GM11168 (cell line): ENCODE results near the gene SERPINA4.

ENCODE experiments used
- in situ Hi-C: fragments of 300-500 bp; cut with MboI; formaldehyde crosslinking; loops from one replicate; pipeline ENCODE4 v1.12.0; 2022; ENCODE audit warnings: low sequenced_read_pairs; ENCODE audit not compliant: unreplicated experiment

SERPINA4 gene, protein sequence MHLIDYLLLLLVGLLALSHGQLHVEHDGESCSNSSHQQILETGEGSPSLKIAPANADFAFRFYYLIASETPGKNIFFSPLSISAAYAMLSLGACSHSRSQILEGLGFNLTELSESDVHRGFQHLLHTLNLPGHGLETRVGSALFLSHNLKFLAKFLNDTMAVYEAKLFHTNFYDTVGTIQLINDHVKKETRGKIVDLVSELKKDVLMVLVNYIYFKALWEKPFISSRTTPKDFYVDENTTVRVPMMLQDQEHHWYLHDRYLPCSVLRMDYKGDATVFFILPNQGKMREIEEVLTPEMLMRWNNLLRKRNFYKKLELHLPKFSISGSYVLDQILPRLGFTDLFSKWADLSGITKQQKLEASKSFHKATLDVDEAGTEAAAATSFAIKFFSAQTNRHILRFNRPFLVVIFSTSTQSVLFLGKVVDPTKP

DNA sequence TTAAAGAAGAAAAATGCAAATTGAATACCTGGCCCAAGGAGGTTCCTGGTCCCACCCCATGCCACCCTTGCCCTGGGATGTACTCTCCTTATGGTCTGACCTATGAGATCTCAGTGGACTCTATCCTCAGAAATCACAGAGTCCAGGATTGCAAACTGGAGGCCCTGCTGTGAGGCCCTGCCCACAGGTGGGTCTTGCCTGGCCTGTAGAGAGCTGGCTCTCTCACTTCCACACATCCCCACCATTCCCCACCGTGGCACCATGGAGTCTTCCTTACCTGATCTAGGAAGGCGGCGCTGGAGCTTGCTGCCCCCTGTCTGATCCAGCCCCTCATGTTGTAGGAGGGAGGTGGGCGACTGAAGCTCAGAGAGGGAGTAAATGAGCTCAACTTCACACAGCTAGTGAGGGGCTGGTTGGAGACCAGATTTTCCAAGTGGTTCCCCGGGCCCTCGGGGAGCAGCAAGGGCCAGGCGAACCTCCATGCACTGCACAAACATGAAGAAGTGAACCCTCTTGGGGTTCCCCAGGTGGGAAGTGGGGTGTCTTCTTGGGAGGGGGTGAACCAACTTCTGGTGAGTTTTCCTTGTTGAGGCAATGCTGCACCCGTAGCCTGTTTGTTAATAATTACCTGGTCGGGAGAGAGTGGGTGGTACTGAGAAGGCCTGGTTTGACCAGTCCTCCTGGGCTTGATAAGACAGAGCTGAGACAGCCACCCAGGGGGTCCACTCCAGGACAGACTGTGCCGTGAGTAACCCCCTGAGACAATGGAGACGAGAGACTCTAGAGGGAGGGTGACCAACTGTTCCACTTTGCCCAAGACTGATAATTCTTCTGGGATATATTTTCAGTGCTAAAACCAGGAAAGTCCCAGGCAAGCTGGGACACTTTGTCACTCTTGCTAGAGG is at the start of gene SERPINA4:
SERPINA4 (plus strand) TSS at position 692 of the 905 bp plus-strand sequence. CDS start 2,041 bp downstream, outside the sequence.
- in situ Hi-C loops: no loop called here

DNA sequence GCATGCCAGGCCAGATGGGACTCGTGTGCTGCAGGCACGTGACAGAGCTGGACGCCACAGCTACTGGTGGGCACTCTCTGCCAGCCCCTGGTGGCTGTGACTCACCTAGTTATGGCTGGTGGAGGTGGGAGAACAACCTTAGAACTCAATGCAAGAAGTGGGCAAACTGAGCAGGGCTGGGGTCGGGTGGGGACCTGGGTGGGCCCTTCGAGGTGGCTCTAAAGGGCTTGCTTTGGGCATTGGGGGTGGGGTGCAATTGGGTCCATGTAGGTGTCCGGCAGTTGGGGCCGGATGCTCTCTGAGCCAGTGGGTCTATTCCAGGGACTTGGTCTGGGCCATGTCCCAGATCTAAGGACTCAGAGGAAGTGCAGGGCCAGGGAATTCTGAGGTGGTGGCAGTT is 46.9 kb upstream of the SERPINA4 start:
- in situ Hi-C loops: no loop called here

DNA sequence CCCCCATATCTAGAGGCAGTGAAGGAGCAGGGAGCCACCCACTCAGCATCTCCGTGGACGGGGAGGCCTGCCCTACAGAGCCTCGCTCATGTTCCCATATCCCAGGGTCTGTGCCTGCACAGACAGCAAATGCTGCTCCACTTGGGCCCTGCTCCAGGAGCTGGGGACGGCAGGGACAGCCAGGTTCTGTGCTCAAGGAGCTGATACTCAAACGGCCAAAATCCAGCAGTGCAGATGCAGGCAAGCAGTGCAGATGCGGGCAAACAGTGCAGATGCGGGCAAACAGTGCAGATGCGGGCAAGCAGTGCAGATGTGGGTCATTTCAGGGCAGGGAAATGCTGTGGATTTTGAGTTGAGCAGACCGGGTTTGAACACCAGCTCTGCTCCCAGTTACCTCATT is 45.8 kb upstream of the SERPINA4 start:
- in situ Hi-C loops: no loop called here

- in situ Hi-C loops: no loop called here
These were observed 45.4 kb upstream of the SERPINA4 start for GRCh38 chr14:94515856-94516255.

DNA sequence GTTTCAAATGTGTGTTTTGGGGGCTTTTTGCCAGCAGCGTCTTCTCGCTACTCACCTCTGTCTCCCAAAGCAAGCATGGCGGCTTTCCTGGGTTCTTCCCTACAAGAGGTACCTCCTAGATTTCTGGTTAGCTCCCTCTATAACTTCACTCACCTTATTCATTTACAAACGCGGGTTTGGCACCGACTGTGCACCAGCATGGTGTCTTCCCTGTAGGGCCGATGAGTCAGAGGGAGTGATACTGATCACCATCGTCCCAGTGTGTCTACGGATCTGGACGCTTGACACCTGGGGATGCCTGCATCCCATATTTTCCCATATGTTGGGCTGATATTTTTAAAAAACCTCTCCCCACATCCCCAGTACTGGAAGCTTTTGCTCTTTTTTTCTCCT is 44.0 kb upstream of the SERPINA4 start:
- in situ Hi-C loops: no loop called here

DNA sequence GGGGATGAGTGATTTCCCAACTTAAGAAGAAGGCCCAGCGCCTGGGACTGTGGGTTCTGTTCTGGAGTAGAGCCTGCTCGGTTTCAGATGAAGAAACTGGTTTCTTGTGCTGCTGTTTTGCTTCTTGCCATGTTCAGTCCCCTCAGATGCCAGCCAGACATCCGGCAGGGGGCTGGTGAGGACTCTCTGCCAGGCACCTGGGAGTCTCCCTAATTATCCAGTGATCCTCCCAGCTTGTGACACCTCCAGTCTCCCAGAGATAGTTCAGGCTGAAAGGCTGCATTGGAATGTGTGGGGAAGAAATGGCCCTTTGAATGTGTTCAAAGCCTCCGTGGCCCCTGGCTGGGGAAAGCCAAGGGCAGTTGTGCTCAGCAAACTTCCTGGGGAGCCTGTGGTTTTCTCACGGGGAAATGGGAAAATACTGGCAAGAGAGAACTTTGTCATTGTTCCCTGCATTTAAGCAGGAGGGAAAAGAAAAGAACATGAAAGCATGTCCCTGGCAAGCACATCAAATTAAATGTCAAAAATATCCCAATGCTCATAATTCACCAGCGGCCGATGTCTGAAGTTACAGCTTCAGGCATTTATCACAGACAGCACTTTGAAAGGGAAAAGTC is 43.5 kb upstream of the SERPINA4 start:
- in situ Hi-C loops: no loop called here

DNA sequence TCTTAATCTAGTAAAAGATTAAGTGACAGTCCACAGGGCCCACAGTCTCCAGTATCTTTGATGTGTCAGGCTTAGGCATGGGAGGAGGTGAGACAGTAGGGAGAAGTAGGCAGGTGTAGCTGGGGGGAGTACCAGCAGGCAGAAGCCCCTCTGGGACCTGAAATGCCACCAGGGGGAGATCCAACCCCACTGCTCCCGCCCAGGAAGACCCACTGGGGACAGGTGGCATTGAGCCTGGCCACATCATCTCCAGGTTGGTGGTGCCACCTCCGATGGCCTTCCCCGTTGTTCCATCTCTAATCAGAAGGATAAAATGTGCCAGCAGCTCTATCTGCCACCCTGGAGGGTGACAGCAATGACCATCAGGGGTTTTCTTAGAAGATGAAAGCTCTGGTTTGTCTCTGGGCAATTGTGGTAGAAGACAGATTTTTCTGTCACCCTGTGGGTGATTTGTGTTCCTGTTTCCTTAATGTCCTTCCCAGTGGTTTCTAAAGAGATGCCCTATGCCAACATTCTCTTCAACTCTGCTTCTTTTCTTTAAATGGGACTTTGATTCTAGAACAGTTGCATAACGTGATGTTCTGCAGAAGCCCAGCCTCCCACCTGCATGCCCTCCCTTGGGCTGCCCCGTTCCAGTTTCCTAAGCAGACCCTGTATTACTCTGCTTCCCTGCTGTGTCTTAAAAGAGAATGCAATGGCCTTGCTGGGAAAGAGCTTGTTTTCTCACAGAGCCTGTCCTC is 39.7 kb upstream of the SERPINA4 start:
- in situ Hi-C loops: no loop called here

- in situ Hi-C loops: no loop called here
These were observed 39.0 kb upstream of the SERPINA4 start for GRCh38 chr14:94522115-94522724.

DNA sequence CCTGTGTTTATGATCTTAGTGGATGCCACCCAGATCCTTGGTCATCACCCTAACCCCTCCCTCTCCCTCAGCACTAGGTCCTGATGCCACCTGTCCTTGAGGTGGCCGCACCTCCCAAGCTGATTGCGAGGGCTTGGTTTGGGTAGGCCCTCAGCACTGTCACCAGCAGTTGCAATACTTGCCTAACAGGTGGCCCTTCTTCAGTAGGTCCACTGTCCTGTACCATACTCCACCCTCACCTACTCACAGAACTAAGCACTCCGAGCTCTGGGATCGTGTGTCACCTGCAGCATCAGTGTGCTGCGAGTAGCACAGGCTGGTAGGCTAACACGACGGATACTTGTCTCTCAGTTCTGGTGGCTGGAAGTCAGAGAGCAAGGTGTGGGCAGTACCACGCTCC is 38.0 kb upstream of the SERPINA4 start:
- in situ Hi-C loops: no loop called here

DNA sequence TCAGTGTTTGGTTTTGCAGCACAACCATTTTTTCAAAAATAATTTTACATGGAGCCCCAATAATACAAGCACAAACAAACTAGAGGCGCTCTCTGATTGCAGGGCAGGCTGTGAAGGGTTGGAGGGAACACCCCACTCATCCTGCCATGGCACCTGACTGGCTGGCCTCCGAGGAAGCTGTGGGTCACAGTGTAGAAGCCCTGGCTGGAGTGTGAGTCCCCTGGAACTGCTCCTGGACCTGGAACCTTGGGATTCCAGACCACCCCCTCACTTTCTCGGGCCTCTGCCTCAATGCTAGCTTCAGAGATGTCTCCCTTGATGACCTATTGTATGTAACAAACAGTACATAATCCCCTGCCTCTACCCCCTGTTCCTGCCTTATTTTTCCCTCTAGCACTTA is 37.1 kb upstream of the SERPINA4 start:
- in situ Hi-C loops: no loop called here

GRCh38 chr14:94531187-94531586 is 30.1 kb upstream of the SERPINA4 start:
- in situ Hi-C loops: no loop called here

GRCh38 chr14:94532447-94532846 is 28.8 kb upstream of the SERPINA4 start:
- in situ Hi-C loops: no loop called here

GRCh38 chr14:94535506-94535905 is 25.7 kb upstream of the SERPINA4 start:
- in situ Hi-C loops: no loop called here

GRCh38 chr14:94536836-94537235 is 24.4 kb upstream of the SERPINA4 start:
- in situ Hi-C loops: no loop called here

DNA sequence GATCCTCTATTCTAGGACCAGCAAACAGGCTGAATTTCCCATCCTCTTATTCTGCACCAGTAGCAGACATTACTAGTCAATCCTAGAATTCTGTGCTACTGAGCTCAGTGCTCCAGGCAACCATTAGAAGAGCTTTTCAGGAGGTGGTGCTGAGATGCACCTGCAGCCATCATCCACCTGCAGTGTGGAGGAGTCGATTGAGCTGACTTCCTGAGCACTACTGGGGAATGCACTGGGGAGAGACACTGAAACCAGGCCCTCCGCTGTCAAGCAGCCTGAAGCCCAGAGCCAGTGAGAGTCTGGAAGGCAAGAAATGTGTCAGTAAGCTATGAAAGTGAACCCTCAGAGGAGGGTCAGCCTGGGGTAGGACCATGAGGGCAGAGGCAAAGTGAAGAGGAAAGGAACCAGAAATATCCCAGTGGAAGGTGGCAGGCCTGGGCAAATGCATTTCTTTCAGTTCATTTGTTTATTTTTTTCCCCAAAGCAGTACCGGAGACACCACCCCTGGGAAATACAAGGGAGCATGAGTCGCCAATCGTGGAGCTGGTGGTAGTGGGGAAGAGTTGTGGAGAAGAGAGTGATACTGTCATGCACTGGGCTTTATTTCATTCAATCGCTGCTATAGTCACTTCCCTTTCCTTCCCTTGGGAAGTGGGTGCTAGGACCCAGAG is 23.0 kb upstream of the SERPINA4 start:
- in situ Hi-C loops: no loop called here

- in situ Hi-C loops: no loop called here
These were observed 22.1 kb upstream of the SERPINA4 start for GRCh38 chr14:94539181-94539580.

GRCh38 chr14:94540031-94540794 is 21.0 kb upstream of the SERPINA4 start:
- in situ Hi-C loops: loop anchor here (5.0 kb wide), 1 partner anchor 108 kb away; no protein-coding TSS in a partner anchor

DNA sequence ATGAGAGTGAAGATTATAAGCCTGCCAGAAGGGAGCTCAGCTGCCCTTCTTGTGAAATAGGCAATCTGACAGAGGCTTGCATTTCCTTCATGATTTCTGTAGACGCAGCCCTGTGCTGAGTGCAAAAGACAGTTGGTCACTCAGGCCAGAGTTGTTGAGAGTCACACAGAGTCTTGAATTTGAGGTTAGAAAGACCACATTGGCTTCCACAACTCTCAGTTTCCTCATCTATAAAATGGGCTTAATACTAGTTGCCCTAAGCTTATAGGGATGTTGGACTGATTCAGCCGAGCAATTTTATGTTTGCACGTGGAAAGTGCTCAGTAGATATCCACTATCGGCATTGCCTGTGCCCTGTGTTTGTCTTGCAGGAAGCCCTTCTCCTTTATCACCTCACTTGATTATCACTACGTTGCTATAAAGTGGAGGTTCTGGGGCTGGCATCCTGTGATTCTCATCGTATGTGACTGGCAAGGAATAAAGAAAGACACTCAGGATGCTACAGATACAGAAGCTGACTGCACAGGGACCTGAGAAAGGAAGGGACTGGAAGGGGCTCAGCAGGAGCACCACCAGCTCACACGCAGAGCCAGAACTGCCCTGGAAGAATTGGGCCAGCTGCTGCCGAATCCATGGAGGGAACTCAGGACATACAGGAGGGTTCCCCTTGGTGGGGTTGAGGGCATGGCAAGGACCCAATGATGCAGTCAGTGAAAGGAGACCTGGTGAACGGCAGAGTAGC is 19.8 kb upstream of the SERPINA4 start:
- in situ Hi-C loops: loop anchor here (5.0 kb wide), 1 partner anchor 109 kb away; no protein-coding TSS in a partner anchor
